Activated B cell treated with CpG ODN at 0.5 μM for 24 hours (primary cell): ENCODE data around the gene ZNF100. TPM values are rescaled to one million over a fixed set of nuclear protein-coding genes. Genes with fewer than 3 reads are reported as not detected.

Experiments
- total RNA-seq: library from RNA; stranded (reverse); gene quantifications from 2 replicates; pipeline ENCODE4 v1.2.3, GENCODE V29; 2022

ZNF100 gene
- total RNA-seq, 1 donor from 2014 or later: 22.4 TPM

Other genes starting within 250 kb of the ZNF100 start
- gene ZNF43, start 68.6 kb upstream of the ZNF100 start, total RNA-seq: 41.8 and 52.4 TPM in 2 replicates
- gene ZNF208, start 243.4 kb upstream of the ZNF100 start, total RNA-seq: 10.5 TPM in 2 replicates